Measurements from ENCODE around the gene SPRY2.
"Not testable (repeated sequence)": the region's sequence is repeated elsewhere in the genome, so short reads cannot be mapped to it uniquely, and the experiment has no call there.

Gene SPRY2

GRCh38 chr13:80348750-80349149 is 7.8 kb upstream of the SPRY2 start:
- TF ChIP-seq CTCF (conservative IDR thresholded peaks at IDR 0.05): no peak

GRCh38 chr13:80348314-80348713 is 7.4 kb upstream of the SPRY2 start:
- TF ChIP-seq CTCF (conservative IDR thresholded peaks at IDR 0.05): no peak

More at GRCh38 chr13:80348750-80349149, 7.8 kb upstream of the SPRY2 start:
- H3K27ac ChIP-seq: no peak overlapping the region

GRCh38 chr13:80345771-80346510 is 5.0 kb upstream of the SPRY2 start:
- TF ChIP-seq CTCF (conservative IDR thresholded peaks at IDR 0.05): no peak
- H3K27ac ChIP-seq: no peak overlapping the region

More at GRCh38 chr13:80348314-80348713, 7.4 kb upstream of the SPRY2 start:
- H3K27ac ChIP-seq: no peak overlapping the region

- H3K27ac ChIP-seq: not testable (repeated sequence)
Measured at GRCh38 chr13:80344032-80344431, 3.1 kb upstream of the SPRY2 start.

GRCh38 chr13:80342471-80343371 is 1.8 kb upstream of the SPRY2 start:
- TF ChIP-seq CTCF (conservative IDR thresholded peaks at IDR 0.05): peak; percentile 98
- peak overlapping the region; percentile 88 for H3K27ac ChIP-seq

GRCh38 chr13:80341756-80342370 is 937 bp upstream of the SPRY2 start:
- peak overlapping the region; percentile 88 for H3K27ac ChIP-seq
- no peak for TF ChIP-seq CTCF (conservative IDR thresholded peaks at IDR 0.05)

GRCh38 chr13:80340651-80341100 is 250 bp downstream of the SPRY2 start:
- H3K27ac ChIP-seq: peak overlapping the region; percentile 88
- no peak for TF ChIP-seq CTCF (conservative IDR thresholded peaks at IDR 0.05)
